IMR-90 (cell line): ENCODE data around the gene SERPINB1. TPM values are rescaled to one million over a fixed set of nuclear protein-coding genes. Genes with fewer than 3 reads are reported as not detected.

Source experiments
- ATAC-seq: fragments of 200-7000 bp; cut with Tn5 transposase; 2 replicates; pipeline ENCODE4 v1.9.1; 2020; ENCODE audit warnings: low read depth, mild to moderate bottlenecking, moderate library complexity
- BruUV-seq: library from RNA; stranded (reverse); fragments of 400-500 nt; replicated peaks from 2 replicates; lab custom pipeline; 2021; lab: Mats Ljungman, UMichigan
- CTCF ChIA-PET: fragments of 300-600 bp; formaldehyde crosslinking; extraction: SDS; loops from one replicate; lab custom pipeline; 2021; ENCODE audit warnings: antibody characterized with exemption; lab: Yijun Ruan, JAX
- POLR2A ChIA-PET: fragments of 300-600 bp; sonication (Branson Sonifier 250); formaldehyde crosslinking; loops from one replicate; lab custom pipeline; 2022; ENCODE audit warnings: antibody characterized with exemption; ENCODE audit not compliant: unreplicated experiment; lab: Charles Lee
- DNase-seq: peaks from one replicate; pipeline ENCODE4 v3.0.0; 2013
- H2AFZ ChIP-seq: replicated peaks from 2 replicates; pipeline ENCODE3; 2013; ENCODE audit warnings: low read length, mild to moderate bottlenecking; ENCODE audit not compliant: poor library complexity
- H2AK5ac ChIP-seq: 2 replicates; pipeline ENCODE4 v1.6.1; 2013; ENCODE audit warnings: low read depth, low read length, inconsistent platforms
- H2AK9ac ChIP-seq: replicated peaks from 2 replicates; pipeline ENCODE3; 2013; ENCODE audit warnings: mild to moderate bottlenecking, low read depth, low read length, moderate library complexity; ENCODE audit not compliant: poor library complexity
- H2BK120ac ChIP-seq: 2 replicates; pipeline ENCODE4 v1.6.1; 2013; ENCODE audit warnings: low read depth, low read length, inconsistent platforms
- H2BK15ac ChIP-seq: 3 replicates; pipeline ENCODE4 v1.6.1; 2013; ENCODE audit warnings: low read depth, low read length, inconsistent platforms
- H2BK20ac ChIP-seq: 2 replicates; pipeline ENCODE4 v1.6.1; 2013; ENCODE audit warnings: low read depth, mild to moderate bottlenecking, inconsistent platforms, low read length, moderate library complexity
- H2BK5ac ChIP-seq: 2 replicates; pipeline ENCODE4 v1.6.1; 2013; ENCODE audit warnings: mild to moderate bottlenecking, low read depth, low read length, inconsistent platforms; ENCODE audit not compliant: poor library complexity, severe bottlenecking
- H3K14ac ChIP-seq: replicated peaks from 2 replicates; pipeline ENCODE4 v1.6.1; 2013; ENCODE audit warnings: low read depth, low read length, inconsistent platforms
- H3K18ac ChIP-seq: 2 replicates; pipeline ENCODE4 v1.6.1; 2013; ENCODE audit warnings: low read depth, low read length, control low read depth
- H3K23ac ChIP-seq: 2 replicates; pipeline ENCODE4 v1.6.1; 2013; ENCODE audit warnings: low read depth, low read length, inconsistent platforms
- H3K27ac ChIP-seq: 2 replicates; pipeline ENCODE4 v1.5.1; 2013; ENCODE audit warnings: mild to moderate bottlenecking, control low read depth, low read length; ENCODE audit not compliant: insufficient read depth
- H3K27me3 ChIP-seq: 2 replicates; pipeline ENCODE4 v1.6.1; 2013; ENCODE audit warnings: low read length; ENCODE audit not compliant: control insufficient read depth, insufficient read depth
- H3K36me3 ChIP-seq: 2 replicates; pipeline ENCODE4 v1.6.1; 2013; ENCODE audit warnings: low read length, mixed read lengths; ENCODE audit not compliant: control insufficient read depth, insufficient read depth
- H3K4ac ChIP-seq: 2 replicates; pipeline ENCODE4 v1.6.1; 2013; ENCODE audit warnings: low read depth, low read length, inconsistent platforms
- H3K4me1 ChIP-seq: 2 replicates; pipeline ENCODE4 v1.6.1; 2013; ENCODE audit warnings: low read length, mixed read lengths; ENCODE audit not compliant: control insufficient read depth, insufficient read depth
- H3K4me2 ChIP-seq: 2 replicates; pipeline ENCODE4 v1.6.1; 2013; ENCODE audit warnings: low read depth, mild to moderate bottlenecking, control low read depth, low read length, moderate library complexity
- H3K4me3 ChIP-seq: 2 replicates; pipeline ENCODE4 v1.5.1; 2013; ENCODE audit warnings: low read depth, mild to moderate bottlenecking, control low read depth, low read length, moderate library complexity; ENCODE audit not compliant: insufficient read depth
- H3K56ac ChIP-seq: 2 replicates; pipeline ENCODE4 v1.6.1; 2013; ENCODE audit warnings: low read length, inconsistent platforms; ENCODE audit not compliant: insufficient read depth; ENCODE audit errors: extremely low read depth
- H3K79me1 ChIP-seq, 2 experiments: 2 replicates each; pipeline ENCODE4 v1.6.1; 2013; ENCODE audit warnings: low read length in 2 of 2, inconsistent platforms in 1 of 2, low read depth in 1 of 2
- H3K9ac ChIP-seq: 2 replicates; pipeline ENCODE4 v1.6.1; 2013; ENCODE audit warnings: low read depth, low read length, control low read depth
- H3K9me1 ChIP-seq: 2 replicates; pipeline ENCODE4 v1.6.1; 2013; ENCODE audit warnings: low read length, inconsistent platforms; ENCODE audit not compliant: insufficient read depth
- H3K9me3 ChIP-seq: 2 replicates; pipeline ENCODE4 v1.6.1; 2013; ENCODE audit warnings: low read length; ENCODE audit not compliant: control insufficient read depth, insufficient read depth
- H4K20me1 ChIP-seq: 2 replicates; pipeline ENCODE4 v1.6.1; 2013; ENCODE audit warnings: low read length, inconsistent platforms; ENCODE audit not compliant: insufficient read depth
- H4K5ac ChIP-seq: 2 replicates; pipeline ENCODE4 v1.6.1; 2013; ENCODE audit warnings: mild to moderate bottlenecking, low read depth, low read length, control low read depth
- H4K8ac ChIP-seq, 2 experiments: 2 replicates each; pipeline ENCODE4 v1.6.1; 2013; ENCODE audit warnings: low read depth in 2 of 2, low read length in 2 of 2, control low read depth in 1 of 2, inconsistent platforms in 1 of 2
- H4K91ac ChIP-seq: 2 replicates; pipeline ENCODE4 v1.6.1; 2013; ENCODE audit warnings: low read depth, low read length, inconsistent platforms; ENCODE audit not compliant: insufficient read depth
- POLR2A ChIP-seq: IDR thresholded peaks from 2 replicates; pipeline ENCODE4 v1.6.1; 2012; ENCODE audit warnings: mild to moderate bottlenecking, low read depth, low read length
- WGBS, 2 experiments: methylation state at CpG; one replicate each; pipeline versions ENCODE4 v1.1.5 to v1.1.7; 2013; ENCODE audit warnings: missing lambda C conversion rate in 2 of 2; ENCODE audit not compliant: insufficient read length in 1 of 2; ENCODE audit errors: extremely low coverage in 2 of 2; 5-methylcytosine and 5-hydroxymethylcytosine counted together
- dilution Hi-C: fragments of 300-500 bp; cut with HindIII; formaldehyde crosslinking; loops from one replicate; pipeline ENCODE4 v1.14.3; 2018; ENCODE audit warnings: low sequenced_read_pairs; ENCODE audit not compliant: unreplicated experiment
- in situ Hi-C: fragments of 300-500 bp; cut with MboI; formaldehyde crosslinking; loops from 3 replicates; pipeline ENCODE4 v1.14.3; 2019; ENCODE audit warnings: low sequenced_read_pairs, inconsistent platforms, mixed read lengths
- intact Hi-C: fragments of 100-400 bp; cut with micrococcal nuclease; formaldehyde crosslinking; loops from 2 replicates; pipeline ENCODE4 v1.10.0; 2022
- polyA plus RNA-seq, 3 experiments: library from polyadenylated mRNA; depleted of rRNA; stranded (reverse); fragments of >200 nt; gene quantifications; 2 replicates each; pipeline ENCODE4 v1.2.3, GENCODE V29; 2012; ENCODE audit warnings: low replicate concordance in 1 of 3
- total RNA-seq: library from RNA; depleted of rRNA; stranded (reverse); fragments of >200 nt; gene quantifications from 2 replicates; pipeline ENCODE4 v1.2.3, GENCODE V29; 2012
- TF ChIP-seq, protein P1 (sequence below): fragments of 150-350 bp; IDR thresholded peaks from 2 replicates; pipeline ENCODE4 v1.6.1; 2017; ENCODE audit warnings: mild to moderate bottlenecking, antibody characterized with exemption, low read length, low read depth
- TF ChIP-seq, protein P2 (sequence below): conservative IDR thresholded peaks from 2 replicates; pipeline ENCODE4 v1.5.1; 2012; ENCODE audit warnings: mild to moderate bottlenecking, low read depth, low read length, improper control_type of control experiment

Gene SERPINB1
- total and polyA plus RNA-seq, 2 of the 4 experiments (the other 2 are of a cell fraction): 6.1 to 9.1 TPM

DNA sequence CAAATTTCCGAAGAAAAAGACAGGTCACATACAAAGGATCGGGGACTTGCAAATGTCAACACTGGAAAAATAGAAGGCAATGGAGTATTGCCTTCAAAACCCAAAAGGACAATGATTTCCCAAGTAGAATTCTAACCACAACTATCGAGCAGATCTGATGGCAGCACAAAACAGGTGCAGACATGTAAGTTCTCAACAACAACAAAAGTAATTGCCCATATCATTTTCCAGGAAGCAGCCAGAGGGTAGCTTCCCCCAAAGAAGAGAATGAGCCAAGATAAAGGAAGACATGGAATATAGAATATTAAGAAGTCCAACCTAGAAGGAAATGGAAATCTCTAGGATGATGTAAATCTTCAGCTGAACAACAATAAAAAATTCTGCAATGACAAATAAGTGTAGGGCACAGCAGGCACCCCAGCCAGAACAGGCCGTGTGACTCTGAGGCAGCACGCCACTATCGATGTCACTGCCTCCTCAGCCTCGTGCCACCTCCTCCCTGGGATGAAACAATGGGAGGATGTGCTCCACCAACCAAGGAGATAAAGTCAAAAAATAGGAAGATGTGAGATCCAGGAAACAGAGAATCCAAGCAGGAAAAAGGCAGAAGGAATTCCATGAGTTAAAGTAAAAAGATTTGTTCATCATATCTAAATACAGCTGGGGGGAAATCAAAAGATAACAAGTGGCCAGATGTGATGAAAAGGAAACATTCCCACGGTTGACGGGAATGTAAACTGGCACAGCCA, 34.1 kb downstream of the SERPINB1 start:
- H2BK15ac ChIP-seq: no peak overlapping the region
- no peak overlapping the region for H3K9ac ChIP-seq
- in situ Hi-C loops (no loop called here), intact Hi-C loops (no loop called here), dilution Hi-C loops (no loop called here)
- H2AK9ac ChIP-seq: no peak overlapping the region
- no peaks in the 10 kb centered on the region for H3K27me3 ChIP-seq
- H2BK20ac ChIP-seq: no peak overlapping the region
- H4K91ac ChIP-seq: no peak overlapping the region
- peaks cover 2% of the 10 kb centered on the region; the same call in 1 of the 2 replicates for H3K4me1 ChIP-seq
- H2AK5ac ChIP-seq: peak overlapping the region; percentile 63; the same call in 1 of the 2 replicates
- H3K4ac ChIP-seq: no peak overlapping the region
- H3K27ac ChIP-seq: no peak overlapping the region
- TF ChIP-seq POLR2A: no peak
- TF ChIP-seq, protein P1, sequence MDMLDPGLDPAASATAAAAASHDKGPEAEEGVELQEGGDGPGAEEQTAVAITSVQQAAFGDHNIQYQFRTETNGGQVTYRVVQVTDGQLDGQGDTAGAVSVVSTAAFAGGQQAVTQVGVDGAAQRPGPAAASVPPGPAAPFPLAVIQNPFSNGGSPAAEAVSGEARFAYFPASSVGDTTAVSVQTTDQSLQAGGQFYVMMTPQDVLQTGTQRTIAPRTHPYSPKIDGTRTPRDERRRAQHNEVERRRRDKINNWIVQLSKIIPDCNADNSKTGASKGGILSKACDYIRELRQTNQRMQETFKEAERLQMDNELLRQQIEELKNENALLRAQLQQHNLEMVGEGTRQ: no peak
- TF ChIP-seq, protein P2, sequence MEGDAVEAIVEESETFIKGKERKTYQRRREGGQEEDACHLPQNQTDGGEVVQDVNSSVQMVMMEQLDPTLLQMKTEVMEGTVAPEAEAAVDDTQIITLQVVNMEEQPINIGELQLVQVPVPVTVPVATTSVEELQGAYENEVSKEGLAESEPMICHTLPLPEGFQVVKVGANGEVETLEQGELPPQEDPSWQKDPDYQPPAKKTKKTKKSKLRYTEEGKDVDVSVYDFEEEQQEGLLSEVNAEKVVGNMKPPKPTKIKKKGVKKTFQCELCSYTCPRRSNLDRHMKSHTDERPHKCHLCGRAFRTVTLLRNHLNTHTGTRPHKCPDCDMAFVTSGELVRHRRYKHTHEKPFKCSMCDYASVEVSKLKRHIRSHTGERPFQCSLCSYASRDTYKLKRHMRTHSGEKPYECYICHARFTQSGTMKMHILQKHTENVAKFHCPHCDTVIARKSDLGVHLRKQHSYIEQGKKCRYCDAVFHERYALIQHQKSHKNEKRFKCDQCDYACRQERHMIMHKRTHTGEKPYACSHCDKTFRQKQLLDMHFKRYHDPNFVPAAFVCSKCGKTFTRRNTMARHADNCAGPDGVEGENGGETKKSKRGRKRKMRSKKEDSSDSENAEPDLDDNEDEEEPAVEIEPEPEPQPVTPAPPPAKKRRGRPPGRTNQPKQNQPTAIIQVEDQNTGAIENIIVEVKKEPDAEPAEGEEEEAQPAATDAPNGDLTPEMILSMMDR: no peak
- ChIA-PET POLR2A (no interaction called here), CTCF (no interaction called here)
- H2BK120ac ChIP-seq: no peak overlapping the region
- no peak overlapping the region for H3K23ac ChIP-seq
- no peak overlapping the region for H2BK5ac ChIP-seq
- peaks cover 12% of the 10 kb centered on the region for H3K9me1 ChIP-seq
- no peak overlapping the region for H3K4me3 ChIP-seq
- no peak overlapping the region for H3K4me2 ChIP-seq
- WGBS, 2 experiments: no CpG with 5 or more reads among the region's 9 CpGs
- H2AFZ ChIP-seq: no peak overlapping the region
- BruUV-seq: no TSS peak
- H4K5ac ChIP-seq: no peak overlapping the region
- no peak overlapping the region for H3K18ac ChIP-seq
- H4K8ac ChIP-seq: no peak overlapping the region
- H3K14ac ChIP-seq: no peak overlapping the region; the same call in 1 of the 2 replicates
- H3K79me1 ChIP-seq: peaks cover 3 to 6% of the 10 kb centered on the region in 2 experiments; a peak in 1 of 4 replicates
- DNase-seq (peak; percentile 59), ATAC-seq (no peak)
- no peaks in the 10 kb centered on the region for H3K9me3 ChIP-seq
- H3K36me3 ChIP-seq: no peaks in the 10 kb centered on the region
- no peak overlapping the region for H3K56ac ChIP-seq
- H4K20me1 ChIP-seq: no peaks in the 10 kb centered on the region
